ENCODE results near the gene HK3. TPM values are rescaled to one million over a fixed set of nuclear protein-coding genes. Genes with fewer than 3 reads are reported as not detected.

HK3 gene
- total RNA-seq, 1 donor from 2014 or later: 61.2 TPM

- Histone ChIP-seq H3K9me3 (no peaks in the 10 kb centered on the region), H3K27ac (no peak overlapping the region), H3K36me3 (no peaks in the 10 kb centered on the region), H3K27me3 (ENCODE audit: low read depth) (no peaks in the 10 kb centered on the region), H3K4me3 (no peak overlapping the region), H3K4me1 (peaks cover 16% of the 10 kb centered on the region)
- ATAC-seq (no peak), DNase-seq (no peak)
- no peak for TF ChIP-seq CTCF (IDR thresholded peaks at IDR 0.05)
- intact Hi-C loops (cut with DNase I): no loop called here
These were observed 6.5 kb downstream of the HK3 start for GRCh38 chr5:176892663-176893062.

- Histone ChIP-seq H3K9me3 (no peaks in the 10 kb centered on the region), H3K27ac (no peak overlapping the region), H3K27me3 (ENCODE audit: low read depth) (no peaks in the 10 kb centered on the region), H3K36me3 (no peaks in the 10 kb centered on the region), H3K4me1 (peaks cover 11% of the 10 kb centered on the region), H3K4me3 (no peak overlapping the region)
- ATAC-seq (no peak), DNase-seq (no peak)
- TF ChIP-seq CTCF (IDR thresholded peaks at IDR 0.05): no peak
- intact Hi-C loops (cut with DNase I): no loop called here
These were observed 7.7 kb downstream of the HK3 start for GRCh38 chr5:176891331-176891958.

DNA sequence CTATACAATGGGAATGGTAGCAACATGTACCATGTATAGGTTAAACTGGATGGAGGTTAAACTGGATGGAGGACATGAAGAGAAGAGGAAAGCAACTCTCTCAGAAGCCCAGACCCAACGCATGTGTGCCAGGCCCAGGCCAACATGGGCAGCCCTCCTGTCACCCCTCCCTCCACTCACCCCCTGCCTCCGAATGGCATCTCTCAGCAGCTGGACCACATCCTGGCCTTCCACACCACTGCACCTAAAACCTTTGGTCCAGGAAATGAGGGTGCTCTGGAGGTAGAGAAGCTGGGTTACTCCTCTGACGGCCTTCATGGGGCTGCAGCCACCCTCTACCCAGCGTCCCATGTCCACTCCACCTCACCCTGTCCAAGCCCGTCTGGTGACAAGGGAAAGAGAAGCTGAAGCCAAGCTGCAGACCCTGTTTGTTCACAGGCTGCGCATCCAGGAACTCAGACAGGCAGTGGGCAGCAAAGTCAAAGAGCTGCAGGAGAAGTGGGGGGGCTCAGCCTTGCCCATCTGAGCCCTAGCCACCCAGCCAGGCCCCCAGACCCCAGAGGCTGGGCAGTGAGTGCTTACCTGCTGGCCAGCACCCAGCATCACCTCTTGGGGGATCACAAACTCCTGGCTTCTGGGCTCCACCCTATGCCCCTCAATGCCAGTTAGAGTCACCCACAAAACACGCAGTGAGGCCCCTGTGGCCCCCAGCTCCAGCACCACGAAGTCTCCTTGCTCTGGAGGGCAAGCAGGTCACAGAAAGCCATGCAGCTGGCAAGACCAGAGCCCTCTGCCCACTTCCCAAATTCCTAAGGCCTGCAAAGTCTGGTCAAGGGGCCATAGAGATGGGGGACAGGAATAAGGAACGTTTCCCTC, 8.5 kb downstream of the HK3 start:
- H3K4me1 ChIP-seq: peaks cover 9% of the 10 kb centered on the region
- H3K36me3 ChIP-seq: no peaks in the 10 kb centered on the region
- no peaks in the 10 kb centered on the region for H3K27me3 ChIP-seq (ENCODE audit: low read depth)
- intact Hi-C loops (cut with DNase I): no loop called here
- H3K4me3 ChIP-seq: no peak overlapping the region
- no peaks in the 10 kb centered on the region for H3K9me3 ChIP-seq
- no peak for ATAC-seq
- no peak for DNase-seq
- H3K27ac ChIP-seq: no peak overlapping the region
- TF ChIP-seq CTCF (IDR thresholded peaks at IDR 0.05): no peak

DNA sequence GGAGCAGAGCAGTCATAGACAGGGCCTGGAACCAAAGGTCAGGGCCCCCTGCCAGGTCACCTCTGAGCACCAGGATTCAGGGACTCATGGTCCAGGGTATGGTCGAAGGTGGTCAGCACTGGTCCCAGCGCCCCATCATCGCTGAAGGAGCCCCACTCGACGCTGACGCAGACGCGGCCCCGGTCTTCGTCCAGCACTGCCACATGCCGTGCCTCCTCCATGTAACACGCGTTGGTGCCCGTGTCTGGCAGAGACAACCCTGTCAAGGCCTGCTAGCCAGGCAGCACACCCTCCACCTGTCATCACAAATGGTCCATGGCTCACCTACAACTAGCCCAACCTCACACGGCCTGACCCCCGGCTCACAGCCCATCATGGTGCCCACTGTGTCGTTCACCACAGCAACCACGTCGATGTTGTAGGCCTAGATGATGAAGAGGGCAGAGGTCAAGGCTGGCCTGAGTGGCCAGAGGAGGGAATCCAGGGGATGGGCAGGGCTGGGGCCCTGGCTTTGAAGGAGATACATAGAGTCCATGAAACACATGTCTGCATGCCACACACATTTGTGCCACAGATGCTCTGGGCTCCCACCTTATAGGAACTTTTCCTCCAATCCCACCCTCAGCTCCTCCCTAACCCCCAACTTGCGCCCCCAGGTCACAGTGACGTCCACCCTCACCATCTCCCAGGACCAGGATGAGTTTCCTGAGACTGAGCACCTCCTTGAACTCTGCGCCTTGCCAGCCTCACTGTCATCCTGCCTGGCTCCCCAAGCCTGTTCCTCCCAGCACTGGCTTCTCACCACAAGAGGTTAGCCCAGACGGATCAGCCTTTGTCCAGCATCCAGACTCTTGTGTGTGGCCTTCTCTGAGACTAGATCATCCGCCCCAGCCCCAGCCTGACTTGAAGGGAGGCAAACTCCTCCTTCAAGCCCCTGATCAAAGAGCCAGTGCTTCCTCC, 9.5 kb downstream of the HK3 start:
- DNase-seq: peak; percentile 41

More for the DNA sequence above, 9.5 kb downstream of the HK3 start:
- no peaks in the 10 kb centered on the region for H3K9me3 ChIP-seq
- no peak for TF ChIP-seq CTCF (IDR thresholded peaks at IDR 0.05)
- H3K4me3 ChIP-seq: no peak overlapping the region
- no peak for ATAC-seq
- no peaks in the 10 kb centered on the region for H3K36me3 ChIP-seq
- no peaks in the 10 kb centered on the region for H3K4me1 ChIP-seq
- H3K27ac ChIP-seq: no peak overlapping the region
- intact Hi-C loops (cut with DNase I): no loop called here
- H3K27me3 ChIP-seq (ENCODE audit: low read depth): no peaks in the 10 kb centered on the region
